ENCODE measurements around the gene ADM. TPM values are rescaled to one million over a fixed set of nuclear protein-coding genes. Genes with fewer than 3 reads are reported as not detected.

Gene ADM
- total and polyA plus RNA-seq, 4 experiments from 2014 or later = 0.31 to 0.53 (median 0.49) TPM; not detected in 1

DNA sequence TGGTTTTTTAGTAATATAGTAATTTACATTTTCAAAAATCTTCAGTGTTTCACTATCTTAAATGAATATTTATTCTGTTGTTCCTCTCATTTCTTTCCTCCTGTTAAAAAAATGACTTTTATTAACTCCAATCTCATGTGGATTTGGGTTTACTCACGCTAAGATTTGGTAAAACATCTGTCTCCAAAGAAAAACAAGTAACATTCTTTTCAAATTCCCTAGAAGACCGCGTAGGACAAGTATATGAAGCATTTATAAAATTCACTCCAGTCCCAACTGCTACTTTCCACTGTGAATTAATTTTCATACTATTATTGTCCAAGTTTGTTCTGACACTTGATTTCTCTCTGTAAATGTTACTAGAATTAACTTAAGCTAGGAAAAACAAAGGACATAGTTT is 37.1 kb upstream of the ADM start:
- no peak overlapping the region for H3K27ac Mint-ChIP-seq
- CTCF ChIA-PET (ENCODE audit: partially characterized antibody) = no interaction called here
- POLR2A ChIA-PET (ENCODE audit: partially characterized antibody) = no interaction called here
- no peak for DNase-seq
- Histone ChIP-seq H3K27me3 (ENCODE audit: insufficient read depth, low read length) (no peaks in the 10 kb centered on the region), H3K4me3 (ENCODE audit: low read length in 2 of 2) (no peak overlapping the region), H3K9me3 (ENCODE audit: control insufficient read depth in 1 of 2, low read length in 2 of 2) (no peaks in the 10 kb centered on the region), H3K4me1 (ENCODE audit: insufficient read depth, low read length) (no peaks in the 10 kb centered on the region), H3K36me3 (ENCODE audit: insufficient read depth, low read length) (no peaks in the 10 kb centered on the region), H3K27ac (ENCODE audit: low read depth, low read length) (no peak overlapping the region)
- H3K4me3 Mint-ChIP-seq = no peak overlapping the region
- H3K27me3 Mint-ChIP-seq = peaks cover 0 to 1% of the 10 kb centered on the region in 2 donors
- peaks cover 0 to 4% of the 10 kb centered on the region in 2 donors for H3K36me3 Mint-ChIP-seq
- H3K4me1 Mint-ChIP-seq = peaks cover 0 to 3% (median 0%) of the 10 kb centered on the region in 4 donors
- intact Hi-C loops (cut with micrococcal nuclease) = no loop called here
- H3K9me3 Mint-ChIP-seq = no peaks in the 10 kb centered on the region

DNA sequence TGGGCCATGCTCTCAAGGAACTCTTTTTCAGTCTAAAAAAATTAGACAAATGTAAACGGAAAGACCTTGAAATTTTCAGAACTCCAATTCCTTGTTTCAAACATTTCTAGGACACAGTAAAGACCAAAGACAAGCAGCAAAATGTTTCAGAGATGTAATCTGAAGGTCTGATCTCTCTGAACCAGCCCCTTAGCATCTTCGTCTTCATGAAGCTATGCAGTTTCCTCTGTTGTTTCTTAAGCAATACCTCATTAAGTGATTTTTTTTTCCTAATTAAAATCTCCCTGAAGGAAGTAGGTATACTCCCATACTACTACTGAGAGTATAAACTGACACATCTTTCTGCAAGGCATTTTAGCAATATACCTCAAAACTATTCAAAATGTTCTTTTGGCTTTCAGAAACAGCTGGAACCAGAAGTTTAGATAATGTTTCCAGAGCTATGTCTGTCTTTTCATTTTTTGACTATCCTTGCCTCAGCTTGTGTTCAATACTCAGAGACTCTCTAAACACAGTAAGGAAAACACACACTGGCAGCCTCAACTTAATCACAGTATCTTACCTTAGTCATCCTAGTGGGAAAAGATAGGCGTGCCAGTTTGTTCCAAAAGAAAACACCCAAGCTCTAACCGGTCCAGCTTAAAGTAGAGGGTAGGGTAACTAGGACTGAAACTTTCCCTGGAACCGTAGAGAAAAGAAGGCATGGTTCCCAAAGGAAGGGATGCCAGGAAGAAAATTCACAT is 36.0 kb upstream of the ADM start:
- no peaks in the 10 kb centered on the region for H3K36me3 ChIP-seq (ENCODE audit: insufficient read depth, low read length)
- H3K36me3 Mint-ChIP-seq = peaks cover 0 to 4% of the 10 kb centered on the region in 2 donors
- no peak overlapping the region for H3K27ac ChIP-seq (ENCODE audit: low read depth, low read length)
- POLR2A ChIA-PET (ENCODE audit: partially characterized antibody) = no interaction called here
- peak overlapping the region in 1 of 7 donors; percentile 3 for H3K27ac Mint-ChIP-seq
- no peak for DNase-seq
- no peak overlapping the region for H3K4me3 Mint-ChIP-seq
- H3K27me3 ChIP-seq (ENCODE audit: insufficient read depth, low read length) = no peaks in the 10 kb centered on the region
- H3K4me3 ChIP-seq (ENCODE audit: low read length in 2 of 2) = no peak overlapping the region
- H3K9me3 Mint-ChIP-seq = no peaks in the 10 kb centered on the region
- no peaks in the 10 kb centered on the region for H3K9me3 ChIP-seq (ENCODE audit: control insufficient read depth in 1 of 2, low read length in 2 of 2)
- peaks cover 3 to 7% (median 6%) of the 10 kb centered on the region in 4 donors for H3K4me1 Mint-ChIP-seq
- no peaks in the 10 kb centered on the region for H3K4me1 ChIP-seq (ENCODE audit: insufficient read depth, low read length)
- H3K27me3 Mint-ChIP-seq = peaks cover 0 to 1% of the 10 kb centered on the region in 2 donors
- intact Hi-C loops (cut with micrococcal nuclease) = no loop called here
- CTCF ChIA-PET (ENCODE audit: partially characterized antibody) = no interaction called here

DNA sequence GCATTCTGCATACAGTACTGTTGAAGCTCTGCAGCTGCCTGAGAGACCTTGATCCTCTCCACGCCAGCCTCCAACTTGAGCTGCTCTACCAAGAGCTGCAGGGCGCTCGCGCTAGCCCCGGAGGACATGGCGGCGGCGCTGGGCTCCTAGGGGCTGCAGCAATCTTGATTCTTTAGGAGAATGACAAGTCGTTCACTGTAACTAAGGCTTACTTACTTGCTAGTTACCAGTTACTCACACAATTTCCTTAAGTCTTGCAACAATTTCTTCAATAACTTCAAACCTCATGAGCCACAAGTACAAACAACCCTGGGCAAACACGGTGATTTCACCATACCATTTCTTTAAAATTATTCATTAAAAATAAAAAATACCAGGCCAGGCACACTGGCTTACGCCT is 32.7 kb upstream of the ADM start:
- CTCF ChIA-PET (ENCODE audit: partially characterized antibody) = no interaction called here
- no peaks in the 10 kb centered on the region for H3K36me3 Mint-ChIP-seq

GRCh38 chr11:10273738-10274137 is 31.1 kb upstream of the ADM start:
- intact Hi-C loops (cut with micrococcal nuclease) = no loop called here
- no peaks in the 10 kb centered on the region for H3K27me3 ChIP-seq (ENCODE audit: insufficient read depth, low read length)
- no peak for DNase-seq
- ChIA-PET POLR2A (ENCODE audit: partially characterized antibody) (no interaction called here), CTCF (ENCODE audit: partially characterized antibody) (no interaction called here)
- no peak overlapping the region for H3K4me3 ChIP-seq (ENCODE audit: low read length in 2 of 2)
- Mint-ChIP-seq H3K27me3 (no peaks in the 10 kb centered on the region), H3K4me3 (no peak overlapping the region), H3K9me3 (no peaks in the 10 kb centered on the region), H3K4me1 (peaks cover 5 to 14% (median 10%) of the 10 kb centered on the region in 4 donors), H3K36me3 (no peaks in the 10 kb centered on the region), H3K27ac (peak overlapping the region in 1 of 7 donors; percentile 8)
- H3K9me3 ChIP-seq (ENCODE audit: control insufficient read depth in 1 of 2, low read length in 2 of 2) = no peaks in the 10 kb centered on the region
- no peak overlapping the region for H3K27ac ChIP-seq (ENCODE audit: low read depth, low read length)
- H3K36me3 ChIP-seq (ENCODE audit: insufficient read depth, low read length) = no peaks in the 10 kb centered on the region
- no peaks in the 10 kb centered on the region for H3K4me1 ChIP-seq (ENCODE audit: insufficient read depth, low read length)

More for the DNA sequence above, 32.7 kb upstream of the ADM start:
- no peaks in the 10 kb centered on the region for H3K27me3 ChIP-seq (ENCODE audit: insufficient read depth, low read length)
- Mint-ChIP-seq H3K9me3 (no peaks in the 10 kb centered on the region), H3K27ac (no peak overlapping the region), H3K4me3 (no peak overlapping the region), H3K4me1 (peaks cover 5 to 14% (median 10%) of the 10 kb centered on the region in 4 donors), H3K27me3 (no peaks in the 10 kb centered on the region)
- H3K36me3 ChIP-seq (ENCODE audit: insufficient read depth, low read length) = no peaks in the 10 kb centered on the region
- no peaks in the 10 kb centered on the region for H3K4me1 ChIP-seq (ENCODE audit: insufficient read depth, low read length)
- H3K4me3 ChIP-seq (ENCODE audit: low read length in 2 of 2) = no peak overlapping the region
- H3K9me3 ChIP-seq (ENCODE audit: control insufficient read depth in 1 of 2, low read length in 2 of 2) = no peaks in the 10 kb centered on the region
- no peak overlapping the region for H3K27ac ChIP-seq (ENCODE audit: low read depth, low read length)
- POLR2A ChIA-PET (ENCODE audit: partially characterized antibody) = no interaction called here
- intact Hi-C loops (cut with micrococcal nuclease) = no loop called here
- DNase-seq = no peak

- Mint-ChIP-seq H3K36me3 (peaks cover 0 to 4% of the 10 kb centered on the region in 2 donors), H3K27ac (no peak overlapping the region), H3K4me3 (no peak overlapping the region), H3K4me1 (peaks cover 5 to 14% (median 10%) of the 10 kb centered on the region in 4 donors), H3K9me3 (no peaks in the 10 kb centered on the region), H3K27me3 (no peaks in the 10 kb centered on the region)
- ChIA-PET POLR2A (ENCODE audit: partially characterized antibody) (no interaction called here), CTCF (ENCODE audit: partially characterized antibody) (no interaction called here)
- DNase-seq = no peak
- Histone ChIP-seq H3K4me3 (ENCODE audit: low read length in 2 of 2) (no peak overlapping the region), H3K4me1 (ENCODE audit: insufficient read depth, low read length) (no peaks in the 10 kb centered on the region), H3K9me3 (ENCODE audit: control insufficient read depth in 1 of 2, low read length in 2 of 2) (no peaks in the 10 kb centered on the region), H3K36me3 (ENCODE audit: insufficient read depth, low read length) (no peaks in the 10 kb centered on the region), H3K27me3 (ENCODE audit: insufficient read depth, low read length) (no peaks in the 10 kb centered on the region), H3K27ac (ENCODE audit: low read depth, low read length) (no peak overlapping the region)
- intact Hi-C loops (cut with micrococcal nuclease) = no loop called here
Measured at GRCh38 chr11:10274726-10275125, 30.1 kb upstream of the ADM start.

GRCh38 chr11:10275714-10276113 is 29.2 kb upstream of the ADM start:
- H3K27ac ChIP-seq (ENCODE audit: low read depth, low read length) = no peak overlapping the region
- H3K27me3 ChIP-seq (ENCODE audit: insufficient read depth, low read length) = no peaks in the 10 kb centered on the region
- H3K4me3 ChIP-seq (ENCODE audit: low read length in 2 of 2) = no peak overlapping the region
- H3K4me3 Mint-ChIP-seq = no peak overlapping the region
- no peaks in the 10 kb centered on the region for H3K27me3 Mint-ChIP-seq
- DNase-seq = no peak
- ChIA-PET POLR2A (ENCODE audit: partially characterized antibody) (no interaction called here), CTCF (ENCODE audit: partially characterized antibody) (no interaction called here)
- no peak overlapping the region for H3K27ac Mint-ChIP-seq
- H3K9me3 Mint-ChIP-seq = no peaks in the 10 kb centered on the region
- peaks cover 5 to 18% (median 10%) of the 10 kb centered on the region in 4 donors for H3K4me1 Mint-ChIP-seq
- H3K36me3 ChIP-seq (ENCODE audit: insufficient read depth, low read length) = no peaks in the 10 kb centered on the region
- peaks cover 0 to 4% of the 10 kb centered on the region in 2 donors for H3K36me3 Mint-ChIP-seq
- H3K4me1 ChIP-seq (ENCODE audit: insufficient read depth, low read length) = no peaks in the 10 kb centered on the region
- intact Hi-C loops (cut with micrococcal nuclease) = no loop called here
- H3K9me3 ChIP-seq (ENCODE audit: control insufficient read depth in 1 of 2, low read length in 2 of 2) = no peaks in the 10 kb centered on the region

DNA sequence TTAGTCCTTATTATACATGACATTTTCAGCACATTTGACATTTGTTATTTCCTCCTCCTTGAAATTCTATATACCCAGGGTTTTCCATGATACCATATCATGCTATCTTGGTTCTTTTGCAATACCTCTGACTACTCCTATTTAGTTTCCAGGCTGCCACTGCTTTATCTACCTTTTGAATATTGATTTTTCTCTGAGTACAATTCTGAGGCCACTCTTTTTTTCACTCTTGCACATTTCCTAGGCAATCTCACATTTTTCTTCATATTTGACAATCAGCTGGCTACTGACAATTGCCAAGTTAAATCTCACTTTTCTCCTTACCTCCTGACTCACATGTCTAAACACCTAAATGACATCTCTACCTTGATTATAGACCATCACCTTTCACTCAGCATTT is 22.8 kb upstream of the ADM start:
- ChIA-PET CTCF (ENCODE audit: partially characterized antibody) (interaction anchor here (1.8 to 2.0 kb wide), 2 partner anchors 14 to 25 kb away, joined by 4 to 9 read pairs; no protein-coding TSS in a partner anchor), POLR2A (ENCODE audit: partially characterized antibody) (no interaction called here)
- Mint-ChIP-seq H3K4me1 (peaks cover 0 to 12% (median 5%) of the 10 kb centered on the region in 4 donors), H3K4me3 (no peak overlapping the region), H3K27me3 (peaks cover 0 to 4% of the 10 kb centered on the region in 2 donors), H3K36me3 (peaks cover 2 to 4% of the 10 kb centered on the region in 2 donors), H3K9me3 (no peaks in the 10 kb centered on the region), H3K27ac (no peak overlapping the region)
- intact Hi-C loops (cut with micrococcal nuclease) = no loop called here
- H3K27ac ChIP-seq (ENCODE audit: low read depth, low read length) = no peak overlapping the region
- H3K4me3 ChIP-seq (ENCODE audit: low read length in 2 of 2) = no peak overlapping the region
- H3K27me3 ChIP-seq (ENCODE audit: insufficient read depth, low read length) = peaks cover 5% of the 10 kb centered on the region
- H3K36me3 ChIP-seq (ENCODE audit: insufficient read depth, low read length) = no peaks in the 10 kb centered on the region
- DNase-seq = no peak
- H3K4me1 ChIP-seq (ENCODE audit: insufficient read depth, low read length) = no peaks in the 10 kb centered on the region
- H3K9me3 ChIP-seq (ENCODE audit: control insufficient read depth in 1 of 2, low read length in 2 of 2) = no peaks in the 10 kb centered on the region
